LNCAP (cell line): Measurements from ENCODE around the gene UQCC5.

Experiments
- CTCF ChIP-seq: fragments of 450-650 bp; IDR thresholded peaks from 2 replicates; pipeline ENCODE4 v1.5.1; 2017; ENCODE audit warnings: mild to moderate bottlenecking

The UQCC5 gene

DNA sequence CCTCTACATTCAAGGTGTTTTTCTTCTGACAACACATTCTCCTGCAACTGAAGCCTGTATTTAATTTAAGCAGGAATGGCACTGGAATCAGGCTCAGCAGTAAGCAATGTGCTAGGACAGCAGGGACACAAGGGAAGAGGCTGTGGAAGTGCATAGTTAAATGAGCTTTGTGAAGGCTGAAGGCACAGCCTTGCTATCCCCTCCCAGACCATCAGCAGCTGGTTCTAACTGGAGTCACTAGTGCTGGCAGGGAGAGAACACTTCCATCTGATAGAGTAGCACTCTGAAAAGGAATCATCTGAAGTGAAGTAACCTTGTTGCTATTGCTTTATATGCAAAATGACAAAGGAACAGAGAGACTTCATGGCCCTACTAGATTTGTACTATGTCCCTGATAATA lies 14.7 kb downstream of the UQCC5 start:
- no peak for TF ChIP-seq CTCF

DNA sequence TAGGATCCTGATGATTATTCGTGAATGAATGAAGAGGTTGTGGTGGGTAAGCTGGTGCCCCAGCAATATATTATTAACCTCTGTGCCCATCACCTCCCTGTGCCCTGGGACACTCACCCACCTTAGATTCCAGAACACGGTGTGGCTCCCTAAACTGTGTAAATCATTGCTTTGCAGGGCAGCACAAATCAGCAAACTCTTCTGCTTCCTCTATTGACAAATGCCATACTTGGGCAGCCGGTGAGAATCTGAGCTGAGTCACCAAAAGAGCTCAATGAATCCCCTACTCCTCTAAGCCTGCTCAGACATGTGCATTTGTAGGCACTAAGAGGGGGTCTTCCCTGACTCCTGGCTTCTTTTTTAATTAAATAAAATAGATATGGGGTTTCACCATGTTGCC lies 15.7 kb downstream of the UQCC5 start:
- TF ChIP-seq CTCF = no peak

- no peak for TF ChIP-seq CTCF
These were observed 17.8 kb downstream of the UQCC5 start for GRCh38 chr3:52554026-52554755.

DNA sequence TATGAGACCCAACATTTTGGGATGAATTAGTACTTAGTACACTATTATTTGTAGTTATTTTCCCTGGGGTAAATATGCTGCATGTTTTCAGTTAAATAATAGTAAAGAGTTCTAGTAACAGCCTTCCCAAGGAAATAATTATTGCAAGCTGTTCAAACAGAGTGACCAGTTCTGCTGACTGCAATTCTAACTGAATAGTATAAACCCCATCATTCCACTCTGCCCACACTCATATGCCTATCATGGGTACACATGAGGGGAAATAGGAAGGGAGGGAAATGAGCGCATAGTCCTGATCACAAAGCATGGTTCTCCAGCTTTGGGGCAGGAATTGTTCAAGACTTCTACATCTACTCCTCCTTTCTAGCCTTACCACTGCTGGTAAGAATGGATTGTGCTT lies 18.7 kb downstream of the UQCC5 start:
- TF ChIP-seq CTCF = no peak

- no peak for TF ChIP-seq CTCF
These were observed 20.9 kb downstream of the UQCC5 start for GRCh38 chr3:52557011-52557960.

- no peak for TF ChIP-seq CTCF
These were observed 22.0 kb downstream of the UQCC5 start for GRCh38 chr3:52558436-52558835.

DNA sequence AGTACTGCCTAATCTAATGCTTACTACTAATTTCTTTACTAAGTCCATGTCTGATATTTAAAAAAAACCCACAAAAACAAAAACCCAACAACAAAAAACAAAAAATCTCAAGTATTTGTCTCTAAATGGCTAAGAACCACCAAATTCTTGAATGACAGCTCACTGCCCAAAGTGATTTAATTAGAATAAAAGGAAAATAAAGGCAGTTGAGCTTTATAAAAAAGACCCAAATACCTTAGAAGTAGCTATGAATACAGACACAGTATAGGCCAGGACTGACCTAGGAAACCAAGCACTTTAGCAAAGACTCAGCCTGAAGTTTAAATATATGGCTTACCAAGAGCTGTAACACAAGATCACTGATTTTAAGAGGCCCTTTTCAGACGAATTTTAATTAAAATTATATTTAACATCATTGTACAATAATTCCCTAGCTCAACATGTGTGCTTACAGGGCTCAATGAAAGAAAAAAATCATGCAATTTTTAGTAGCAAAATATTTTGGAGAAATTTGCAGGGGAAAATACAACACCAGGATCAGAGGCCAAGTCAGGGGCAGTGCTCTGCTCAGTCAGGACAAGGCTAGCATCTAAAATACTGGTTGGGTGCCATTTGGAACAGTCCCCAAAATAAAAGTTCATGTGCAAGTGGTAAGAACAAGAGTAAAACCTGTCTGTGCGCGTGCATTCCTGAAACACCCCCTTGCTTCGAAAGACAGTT lies 24.8 kb downstream of the UQCC5 start:
- no peak for TF ChIP-seq CTCF
